Neural cell (in vitro differentiated cells): Measurements from ENCODE around the gene SH3PXD2A. TPM values are rescaled to one million over a fixed set of nuclear protein-coding genes. Genes with fewer than 3 reads are reported as not detected.

Experiments used
- H2AFZ ChIP-seq: fragments of 200-600, 300-800 bp; sonication (generic), shearing (Covaris generic); 2 replicates; pipeline ENCODE4 v1.6.0; 2014; ENCODE audit warnings: low read depth, mild to moderate bottlenecking, antibody characterized with exemption, low read length, moderate library complexity
- H3F3A ChIP-seq: fragments of 200-600 bp; shearing (Covaris generic); 2 replicates; pipeline ENCODE4 v1.6.1; 2016; ENCODE audit warnings: mild to moderate bottlenecking, moderate library complexity, mixed read lengths, antibody characterized with exemption, low read length; ENCODE audit not compliant: insufficient read depth, poor library complexity, severe bottlenecking
- H3K27ac ChIP-seq: fragments of 200-600, 300-800 bp; sonication (generic), shearing (Covaris generic); 2 replicates; pipeline ENCODE4 v1.5.1; 2014; ENCODE audit warnings: mild to moderate bottlenecking, low read length, moderate library complexity
- H3K27me3 ChIP-seq: fragments of 300-800, 200-600 bp; sonication (generic), shearing (Covaris generic); 2 replicates; pipeline ENCODE4 v1.6.0; 2014; ENCODE audit warnings: mild to moderate bottlenecking, low read depth, low read length, moderate library complexity; ENCODE audit not compliant: insufficient read depth
- H3K36me3 ChIP-seq: fragments of 300-800, 200-600 bp; sonication (generic), shearing (Covaris generic); 2 replicates; pipeline ENCODE4 v1.5.1; 2014; ENCODE audit warnings: mild to moderate bottlenecking, antibody characterized with exemption, low read length, moderate library complexity; ENCODE audit not compliant: insufficient read depth
- H3K4me2 ChIP-seq: fragments of 300-800, 200-600 bp; sonication (generic), shearing (Covaris generic); 2 replicates; pipeline ENCODE4 v1.6.0; 2014; ENCODE audit warnings: mild to moderate bottlenecking, low read length
- H3K4me3 ChIP-seq: fragments of 300-800, 200-600 bp; sonication (generic), shearing (Covaris generic); 2 replicates; pipeline ENCODE4 v1.5.1; 2014; ENCODE audit warnings: mild to moderate bottlenecking, low read length, moderate library complexity
- H3K79me2 ChIP-seq: fragments of 200-600 bp; shearing (Covaris generic); replicated peaks from 2 replicates; pipeline ENCODE4 v1.6.0; 2014; ENCODE audit warnings: mild to moderate bottlenecking, low read length, moderate library complexity; ENCODE audit not compliant: insufficient read depth
- H3K9ac ChIP-seq: fragments of 300-800, 200-600 bp; sonication (generic), shearing (Covaris generic); 2 replicates; pipeline ENCODE4 v1.6.1; 2016; ENCODE audit warnings: mild to moderate bottlenecking, low read length, mixed read lengths
- H3K9me2 ChIP-seq: fragments of 200-600 bp; shearing (Covaris generic); 2 replicates; pipeline ENCODE4 v1.6.1; 2016; ENCODE audit warnings: mild to moderate bottlenecking, low read length, mixed read lengths; ENCODE audit not compliant: insufficient read depth
- H3K9me3 ChIP-seq: fragments of 200-600, 300-800 bp; sonication (generic), shearing (Covaris generic); 2 replicates; pipeline ENCODE4 v1.6.1; 2016; ENCODE audit warnings: mild to moderate bottlenecking, mixed run types, low read length, moderate library complexity, mixed read lengths
- H4K20me1 ChIP-seq: fragments of 200-600 bp; shearing (Covaris generic); 2 replicates; pipeline ENCODE4 v1.6.1; 2016; ENCODE audit warnings: mild to moderate bottlenecking, mixed run types; ENCODE audit not compliant: insufficient read depth
- EP300 ChIP-seq: fragments of 450-650 bp; conservative IDR thresholded peaks from 2 replicates; pipeline ENCODE4 v1.6.1; 2014; ENCODE audit warnings: antibody characterized with exemption, mild to moderate bottlenecking, moderate library complexity; ENCODE audit not compliant: poor library complexity, severe bottlenecking
- EZH2 ChIP-seq: fragments of 200-600, 300-800 bp; shearing (Covaris generic), sonication (generic); IDR thresholded peaks from 2 replicates; pipeline ENCODE4 v1.6.1; 2014; ENCODE audit warnings: antibody characterized with exemption, low read length, borderline replicate concordance, mild to moderate bottlenecking; ENCODE audit not compliant: insufficient read depth, poor library complexity, severe bottlenecking
- MXI1 ChIP-seq: fragments of 450-650 bp; conservative IDR thresholded peaks from 2 replicates; pipeline ENCODE4 v1.6.1; 2014; ENCODE audit warnings: antibody characterized with exemption, mild to moderate bottlenecking; ENCODE audit not compliant: poor library complexity, severe bottlenecking
- POLR2AphosphoS5 ChIP-seq: IDR thresholded peaks from 2 replicates; pipeline ENCODE4 v1.6.1; 2012
- RAD21 ChIP-seq: fragments of 450-650 bp; conservative IDR thresholded peaks from 2 replicates; pipeline ENCODE4 v1.6.1; 2014; ENCODE audit warnings: antibody characterized with exemption, mild to moderate bottlenecking, moderate library complexity
- SMC3 ChIP-seq: fragments of 450-650 bp; conservative IDR thresholded peaks from 2 replicates; pipeline ENCODE4 v1.6.1; 2014; ENCODE audit warnings: antibody characterized with exemption, mild to moderate bottlenecking, moderate library complexity; ENCODE audit not compliant: poor library complexity
- TAF1 ChIP-seq: IDR thresholded peaks from 2 replicates; pipeline ENCODE4 v1.6.1; 2012; ENCODE audit warnings: low read depth
- polyA plus RNA-seq: library from polyadenylated mRNA; depleted of rRNA; stranded (reverse); fragments of >200 nt; gene quantifications from 2 replicates; pipeline ENCODE4 v1.2.3, GENCODE V29; 2014
- TF ChIP-seq, protein P1 (sequence below): IDR thresholded peaks from 2 replicates; pipeline ENCODE4 v1.6.1; 2012; ENCODE audit warnings: borderline replicate concordance
- TF ChIP-seq, protein P2 (sequence below): fragments of 450-650 bp; IDR thresholded peaks from 2 replicates; pipeline ENCODE4 v1.5.1; 2014; ENCODE audit warnings: antibody characterized with exemption, mild to moderate bottlenecking, moderate library complexity; ENCODE audit not compliant: poor library complexity, severe bottlenecking

SH3PXD2A gene
- polyA plus RNA-seq, 1 donor from 2014 or later: 5.2 TPM

DNA sequence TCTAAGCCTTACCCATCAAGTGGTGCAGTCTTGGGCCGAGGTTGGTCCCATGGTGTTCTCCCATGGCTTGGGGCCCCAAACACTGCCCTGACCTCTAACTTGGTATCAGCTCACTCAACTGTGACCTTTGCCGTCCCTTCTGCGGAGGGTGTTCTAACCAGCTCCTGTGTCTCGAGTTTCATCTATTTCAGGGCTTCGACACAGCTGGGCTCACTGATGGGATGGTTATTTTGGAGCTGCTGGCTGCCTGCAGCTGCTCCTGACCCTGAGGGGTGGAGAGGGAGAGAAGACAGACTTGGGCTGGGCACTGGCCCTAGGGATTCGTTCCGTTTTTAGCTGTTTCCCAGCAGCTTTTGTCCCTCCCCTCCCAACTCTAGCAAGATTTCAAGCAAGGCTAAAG is 274.9 kb downstream of the SH3PXD2A start:
- Histone ChIP-seq H3K4me3 (no peak overlapping the region), H3K9me2 (no peaks in the 10 kb centered on the region), H3K4me2 (no peak overlapping the region), H3K27me3 (no peaks in the 10 kb centered on the region), H3F3A (no peaks in the 10 kb centered on the region), H3K27ac (no peak overlapping the region), H3K36me3 (no peaks in the 10 kb centered on the region), H2AFZ (no peak overlapping the region), H3K9me3 (no peaks in the 10 kb centered on the region), H3K9ac (no peak overlapping the region), H4K20me1 (no peaks in the 10 kb centered on the region), H3K79me2 (no peaks in the 10 kb centered on the region)
- no peak for TF ChIP-seq EZH2
- TF ChIP-seq RAD21: no peak
- no peak for TF ChIP-seq EP300
- TF ChIP-seq, protein P1, sequence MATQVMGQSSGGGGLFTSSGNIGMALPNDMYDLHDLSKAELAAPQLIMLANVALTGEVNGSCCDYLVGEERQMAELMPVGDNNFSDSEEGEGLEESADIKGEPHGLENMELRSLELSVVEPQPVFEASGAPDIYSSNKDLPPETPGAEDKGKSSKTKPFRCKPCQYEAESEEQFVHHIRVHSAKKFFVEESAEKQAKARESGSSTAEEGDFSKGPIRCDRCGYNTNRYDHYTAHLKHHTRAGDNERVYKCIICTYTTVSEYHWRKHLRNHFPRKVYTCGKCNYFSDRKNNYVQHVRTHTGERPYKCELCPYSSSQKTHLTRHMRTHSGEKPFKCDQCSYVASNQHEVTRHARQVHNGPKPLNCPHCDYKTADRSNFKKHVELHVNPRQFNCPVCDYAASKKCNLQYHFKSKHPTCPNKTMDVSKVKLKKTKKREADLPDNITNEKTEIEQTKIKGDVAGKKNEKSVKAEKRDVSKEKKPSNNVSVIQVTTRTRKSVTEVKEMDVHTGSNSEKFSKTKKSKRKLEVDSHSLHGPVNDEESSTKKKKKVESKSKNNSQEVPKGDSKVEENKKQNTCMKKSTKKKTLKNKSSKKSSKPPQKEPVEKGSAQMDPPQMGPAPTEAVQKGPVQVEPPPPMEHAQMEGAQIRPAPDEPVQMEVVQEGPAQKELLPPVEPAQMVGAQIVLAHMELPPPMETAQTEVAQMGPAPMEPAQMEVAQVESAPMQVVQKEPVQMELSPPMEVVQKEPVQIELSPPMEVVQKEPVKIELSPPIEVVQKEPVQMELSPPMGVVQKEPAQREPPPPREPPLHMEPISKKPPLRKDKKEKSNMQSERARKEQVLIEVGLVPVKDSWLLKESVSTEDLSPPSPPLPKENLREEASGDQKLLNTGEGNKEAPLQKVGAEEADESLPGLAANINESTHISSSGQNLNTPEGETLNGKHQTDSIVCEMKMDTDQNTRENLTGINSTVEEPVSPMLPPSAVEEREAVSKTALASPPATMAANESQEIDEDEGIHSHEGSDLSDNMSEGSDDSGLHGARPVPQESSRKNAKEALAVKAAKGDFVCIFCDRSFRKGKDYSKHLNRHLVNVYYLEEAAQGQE: no peak
- no peak for TF ChIP-seq MXI1
- no peak for TF ChIP-seq TAF1
- TF ChIP-seq, protein P2, sequence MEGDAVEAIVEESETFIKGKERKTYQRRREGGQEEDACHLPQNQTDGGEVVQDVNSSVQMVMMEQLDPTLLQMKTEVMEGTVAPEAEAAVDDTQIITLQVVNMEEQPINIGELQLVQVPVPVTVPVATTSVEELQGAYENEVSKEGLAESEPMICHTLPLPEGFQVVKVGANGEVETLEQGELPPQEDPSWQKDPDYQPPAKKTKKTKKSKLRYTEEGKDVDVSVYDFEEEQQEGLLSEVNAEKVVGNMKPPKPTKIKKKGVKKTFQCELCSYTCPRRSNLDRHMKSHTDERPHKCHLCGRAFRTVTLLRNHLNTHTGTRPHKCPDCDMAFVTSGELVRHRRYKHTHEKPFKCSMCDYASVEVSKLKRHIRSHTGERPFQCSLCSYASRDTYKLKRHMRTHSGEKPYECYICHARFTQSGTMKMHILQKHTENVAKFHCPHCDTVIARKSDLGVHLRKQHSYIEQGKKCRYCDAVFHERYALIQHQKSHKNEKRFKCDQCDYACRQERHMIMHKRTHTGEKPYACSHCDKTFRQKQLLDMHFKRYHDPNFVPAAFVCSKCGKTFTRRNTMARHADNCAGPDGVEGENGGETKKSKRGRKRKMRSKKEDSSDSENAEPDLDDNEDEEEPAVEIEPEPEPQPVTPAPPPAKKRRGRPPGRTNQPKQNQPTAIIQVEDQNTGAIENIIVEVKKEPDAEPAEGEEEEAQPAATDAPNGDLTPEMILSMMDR: no peak
- no peak for TF ChIP-seq POLR2AphosphoS5
- no peak for TF ChIP-seq SMC3

DNA sequence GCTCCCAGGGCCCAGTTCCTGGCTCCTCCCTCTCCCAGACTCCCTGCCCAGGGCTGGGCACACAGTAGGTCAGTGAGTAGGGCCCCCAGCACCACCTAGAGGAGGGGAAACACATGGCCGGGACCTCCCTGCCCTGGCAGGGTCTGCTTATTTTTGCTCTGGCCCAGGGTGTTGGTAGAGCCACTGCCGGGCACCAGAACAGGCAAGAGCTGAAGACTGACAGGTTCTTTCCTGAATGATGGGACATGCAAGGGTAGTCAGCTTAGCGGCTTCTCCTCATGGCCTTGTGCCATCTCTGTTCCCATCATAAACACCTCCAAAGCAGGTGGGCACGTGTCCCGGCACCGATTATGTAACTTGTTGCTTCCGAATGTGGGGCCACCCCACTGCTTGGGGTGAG is 275.4 kb downstream of the SH3PXD2A start:
- Histone ChIP-seq H4K20me1 (no peaks in the 10 kb centered on the region), H3K27ac (no peak overlapping the region), H3F3A (no peaks in the 10 kb centered on the region)

More for the DNA sequence above, 275.4 kb downstream of the SH3PXD2A start:
- no peaks in the 10 kb centered on the region for H3K9me2 ChIP-seq
- H3K9me3 ChIP-seq: no peaks in the 10 kb centered on the region
- H3K79me2 ChIP-seq: no peaks in the 10 kb centered on the region
- no peak overlapping the region for H3K4me3 ChIP-seq
- H2AFZ ChIP-seq: no peak overlapping the region
- H3K9ac ChIP-seq: no peak overlapping the region
- no peaks in the 10 kb centered on the region for H3K27me3 ChIP-seq
- no peak overlapping the region for H3K4me2 ChIP-seq
- H3K36me3 ChIP-seq: no peaks in the 10 kb centered on the region
- TF ChIP-seq, protein P2: no peak
- TF ChIP-seq EP300: no peak
- TF ChIP-seq, protein P1: no peak
- no peak for TF ChIP-seq MXI1
- no peak for TF ChIP-seq POLR2AphosphoS5
- no peak for TF ChIP-seq RAD21
- TF ChIP-seq EZH2: no peak
